Dermis microvascular lymphatic vessel endothelial cell (primary cell): ENCODE data around the gene MRPL14. TPM values are rescaled to one million over a fixed set of nuclear protein-coding genes. Genes with fewer than 3 reads are reported as not detected.

Source experiments
- DNase-seq, 2 donors: peaks; one replicate each; pipeline versions ENCODE4 v3.0.0 to v3.0.0-alpha.2; 2010; ENCODE audit warnings: low read depth in 2 of 2
- total RNA-seq: library from RNA; depleted of rRNA; stranded (reverse); fragments of >200 nt; gene quantifications from 2 replicates; pipeline ENCODE4 v1.2.1, GENCODE V29; 2014

MRPL14 gene
- total RNA-seq, 1 donor from 2014 or later: 57.9 TPM

DNA sequence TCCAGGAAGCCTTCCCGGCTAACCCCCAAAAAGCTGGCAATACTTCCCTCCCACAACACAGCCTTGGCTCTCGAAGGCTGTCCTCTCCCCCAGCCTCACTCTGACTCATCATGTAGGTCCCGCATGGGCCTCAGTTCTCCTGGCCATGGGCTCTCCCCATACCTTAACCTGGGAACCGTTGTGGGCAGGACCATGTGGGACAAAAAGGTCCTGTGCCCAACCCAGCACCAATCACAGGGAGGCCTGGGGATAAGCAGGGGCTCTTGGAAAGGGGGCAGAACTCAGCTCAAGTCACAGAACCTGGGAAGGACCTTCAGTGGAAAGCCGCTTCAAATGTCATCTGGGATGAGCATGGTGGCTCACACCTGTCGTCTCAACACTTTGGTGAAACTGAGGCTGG lies 45.5 kb downstream of the MRPL14 start:
- DNase-seq: no peak

- no peak for DNase-seq
Observed at GRCh38 chr6:44080561-44081521, 46.4 kb downstream of the MRPL14 start.

DNA sequence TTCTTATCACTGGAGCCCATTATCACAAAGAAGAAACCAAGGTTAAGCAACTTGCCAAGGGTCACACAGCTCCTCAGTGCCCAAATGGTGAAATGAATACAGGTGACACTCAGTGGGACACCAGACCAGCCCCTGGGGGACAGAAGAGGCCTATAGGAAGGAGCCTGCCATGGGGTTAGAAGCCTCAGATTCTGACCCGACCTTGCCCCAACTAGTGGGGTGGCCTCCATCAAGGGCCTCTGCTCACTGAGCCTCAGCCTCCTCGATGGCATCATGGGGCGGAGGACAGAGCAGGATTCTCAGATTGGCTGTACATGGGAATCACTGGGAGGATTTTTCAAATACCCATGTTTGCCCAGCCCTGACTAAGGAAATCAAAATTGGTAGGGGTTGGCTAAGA lies 47.6 kb downstream of the MRPL14 start:
- DNase-seq: no peak

DNA sequence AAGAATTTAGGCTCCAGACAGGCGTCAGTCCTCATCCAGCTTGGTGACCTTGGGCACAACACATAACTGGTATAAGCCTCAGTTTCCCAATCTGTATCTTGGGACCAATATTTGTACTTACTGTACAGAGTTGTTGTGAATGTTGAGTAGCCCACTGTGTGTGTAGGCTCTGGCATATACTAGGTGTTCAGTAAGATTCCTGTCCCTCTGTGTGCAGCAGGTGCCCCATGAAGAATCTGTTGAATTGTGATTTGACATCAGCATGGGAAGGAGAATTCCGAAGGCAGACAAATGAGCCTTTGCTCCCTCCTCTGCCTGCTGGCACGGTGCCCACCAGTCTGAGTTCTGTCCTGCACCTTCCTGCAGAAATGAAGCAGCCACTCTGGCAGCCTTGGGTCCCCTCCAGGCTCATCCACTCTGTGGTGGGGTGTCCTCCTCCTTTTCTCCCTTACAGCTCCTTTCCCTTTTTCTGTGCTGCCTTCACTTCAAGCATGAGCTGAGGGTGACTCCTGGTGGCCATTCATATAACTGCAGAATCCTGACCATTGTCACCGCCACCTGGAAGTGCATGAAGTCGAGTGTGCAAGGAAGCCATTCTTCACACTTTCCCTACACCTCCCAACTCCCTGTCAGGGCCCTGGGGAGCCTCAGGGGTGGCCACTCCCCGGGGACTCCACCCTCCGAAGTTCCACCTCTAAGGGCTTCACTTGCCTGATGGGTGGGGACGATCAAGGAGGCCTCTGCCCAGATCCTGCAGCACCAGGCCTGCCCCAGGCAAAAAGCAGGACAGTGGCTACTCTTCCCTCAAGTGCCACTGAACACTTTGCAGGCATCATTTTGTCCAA lies 48.2 kb downstream of the MRPL14 start:
- DNase-seq: peak; percentile 48 to 73

DNA sequence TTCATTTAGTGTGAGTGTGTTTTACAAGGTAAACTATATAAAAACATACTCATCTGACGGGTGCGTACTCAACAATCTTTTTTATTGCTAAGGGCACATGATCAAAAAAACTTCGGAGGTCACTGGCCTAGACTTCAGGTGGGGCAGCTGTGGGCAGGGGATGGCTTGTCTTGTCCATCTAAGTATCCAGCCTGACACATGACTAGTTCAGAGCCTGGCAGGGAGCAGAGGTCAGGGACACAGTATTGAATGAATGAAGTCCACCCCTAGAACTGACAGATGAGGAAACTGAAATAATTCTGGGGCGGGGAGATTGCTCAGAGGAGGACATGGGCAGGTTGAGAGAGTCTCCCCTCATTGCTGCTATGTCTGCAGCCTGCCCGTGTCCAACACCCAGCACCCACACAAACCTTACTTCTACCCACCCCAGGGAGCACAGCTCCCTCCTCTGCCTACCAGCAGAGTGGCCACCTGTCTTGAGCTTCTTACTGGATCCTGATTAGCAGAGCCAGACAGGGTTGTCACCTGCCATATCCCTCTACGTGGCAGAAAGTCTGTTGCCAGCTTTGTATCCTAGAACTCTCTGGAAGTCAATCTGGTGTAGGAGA lies 48.9 kb downstream of the MRPL14 start:
- DNase-seq: no peak

DNA sequence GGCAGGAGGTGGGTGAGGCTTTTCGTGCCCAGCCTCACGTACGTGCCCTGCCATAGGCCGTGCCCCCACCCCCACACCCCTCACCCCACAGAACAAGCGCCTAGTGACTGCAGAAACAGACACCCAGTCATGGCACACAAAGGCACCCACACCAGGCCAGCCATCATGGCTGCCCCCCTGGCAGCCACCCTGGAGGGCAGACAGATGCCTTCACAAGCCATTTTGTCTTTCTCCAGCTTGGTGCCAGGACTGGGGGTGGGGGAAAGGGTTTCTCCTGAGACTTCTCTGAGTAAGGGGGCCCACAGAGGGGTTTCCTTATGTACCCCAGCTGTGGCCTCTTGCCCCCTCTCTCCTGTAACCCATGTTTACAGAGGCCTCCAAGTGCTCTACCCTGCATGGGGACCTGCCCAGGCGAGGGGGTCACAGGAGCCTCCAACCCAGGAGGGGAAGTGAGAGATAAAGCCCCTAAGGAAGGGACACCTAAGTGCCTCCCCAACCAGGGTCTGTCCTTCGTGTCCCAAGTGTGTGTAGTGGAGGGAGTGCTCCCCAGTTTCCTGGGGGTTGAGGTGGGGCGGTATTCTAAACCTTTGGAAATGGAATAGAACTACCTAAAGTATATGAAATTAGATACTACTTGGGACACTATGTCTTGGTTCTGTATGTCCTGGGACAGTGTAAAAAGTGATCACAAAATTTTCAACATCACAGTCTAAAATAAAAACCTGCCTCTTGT lies 49.9 kb downstream of the MRPL14 start:
- DNase-seq: no peak

DNA sequence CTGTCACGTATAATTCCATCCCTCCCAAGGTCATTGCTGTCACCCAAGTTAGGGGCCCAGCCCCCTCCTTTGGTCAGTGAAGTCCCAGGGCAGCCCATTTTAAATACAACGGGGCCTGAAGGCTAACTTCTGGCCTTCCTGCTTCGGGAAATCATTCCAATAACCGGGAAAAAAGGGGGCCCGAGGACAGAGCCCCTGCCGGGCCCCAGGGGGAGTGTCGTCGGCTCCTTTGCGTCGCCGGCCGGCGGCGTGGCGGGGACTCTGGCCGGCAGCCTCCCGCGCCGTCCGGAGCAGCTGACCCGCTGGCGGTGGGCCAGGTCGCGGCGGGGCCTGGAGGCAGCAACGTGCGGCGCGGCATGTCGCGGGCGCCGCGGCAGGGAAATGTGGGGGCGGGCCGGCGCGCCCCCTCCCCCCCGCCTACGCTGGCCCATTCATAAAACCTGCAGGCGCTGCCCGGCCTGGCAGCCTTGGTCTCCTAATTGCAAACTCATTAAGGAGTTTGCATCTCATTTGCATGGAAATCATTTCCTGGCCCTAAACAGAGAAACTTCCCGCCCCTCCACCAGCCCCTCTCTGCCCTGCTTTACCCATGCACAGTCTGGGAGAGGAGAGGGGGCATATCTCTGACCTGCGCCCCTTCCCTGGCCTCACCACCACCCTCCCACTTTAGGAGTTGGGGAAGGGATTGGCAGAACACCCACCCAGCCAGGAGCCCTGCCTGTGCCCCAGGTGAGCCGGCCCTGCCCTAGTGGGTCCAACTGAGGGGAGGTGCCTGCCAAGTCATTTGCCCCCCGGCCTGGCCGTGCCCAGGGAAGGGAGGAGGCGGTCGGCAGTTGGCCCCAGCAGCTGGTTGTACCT lies 50.7 kb downstream of the MRPL14 start:
- peak in 1 of 2 donors; percentile 57 for DNase-seq

DNA sequence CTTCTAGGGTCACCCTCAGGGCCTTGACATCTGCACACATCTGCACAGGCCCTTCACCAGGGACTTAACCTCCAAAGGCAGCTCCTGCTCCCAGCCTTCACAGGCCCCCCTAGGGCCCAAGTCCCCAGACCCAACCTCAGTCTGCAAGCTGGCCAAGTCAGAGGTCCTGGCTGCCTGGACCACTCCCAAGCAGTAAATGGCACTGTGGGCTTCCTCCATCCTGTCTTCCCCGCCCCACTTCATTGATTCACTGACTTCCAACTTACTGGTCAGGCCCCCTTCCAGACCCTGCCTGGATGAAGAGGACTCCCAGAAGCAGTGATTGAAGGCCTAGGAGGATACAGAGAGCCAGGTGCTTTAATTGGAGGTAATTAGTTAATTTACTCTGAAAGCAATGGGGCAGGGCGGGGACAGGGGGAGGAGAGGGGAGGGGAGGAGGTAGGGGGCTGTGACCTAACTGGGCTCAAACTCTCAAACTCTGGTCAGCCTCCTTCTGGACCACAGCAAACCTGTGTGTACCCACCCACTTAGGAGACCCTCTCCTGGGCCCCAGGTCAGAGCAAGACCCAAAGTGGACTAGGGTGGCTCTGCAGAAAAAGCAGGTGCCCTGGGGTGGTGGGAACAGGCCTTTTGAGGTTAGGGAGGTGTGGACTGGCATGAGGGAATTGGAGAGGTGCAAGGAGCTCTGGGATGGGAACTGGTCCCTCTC lies 51.5 kb downstream of the MRPL14 start:
- DNase-seq: no peak

DNA sequence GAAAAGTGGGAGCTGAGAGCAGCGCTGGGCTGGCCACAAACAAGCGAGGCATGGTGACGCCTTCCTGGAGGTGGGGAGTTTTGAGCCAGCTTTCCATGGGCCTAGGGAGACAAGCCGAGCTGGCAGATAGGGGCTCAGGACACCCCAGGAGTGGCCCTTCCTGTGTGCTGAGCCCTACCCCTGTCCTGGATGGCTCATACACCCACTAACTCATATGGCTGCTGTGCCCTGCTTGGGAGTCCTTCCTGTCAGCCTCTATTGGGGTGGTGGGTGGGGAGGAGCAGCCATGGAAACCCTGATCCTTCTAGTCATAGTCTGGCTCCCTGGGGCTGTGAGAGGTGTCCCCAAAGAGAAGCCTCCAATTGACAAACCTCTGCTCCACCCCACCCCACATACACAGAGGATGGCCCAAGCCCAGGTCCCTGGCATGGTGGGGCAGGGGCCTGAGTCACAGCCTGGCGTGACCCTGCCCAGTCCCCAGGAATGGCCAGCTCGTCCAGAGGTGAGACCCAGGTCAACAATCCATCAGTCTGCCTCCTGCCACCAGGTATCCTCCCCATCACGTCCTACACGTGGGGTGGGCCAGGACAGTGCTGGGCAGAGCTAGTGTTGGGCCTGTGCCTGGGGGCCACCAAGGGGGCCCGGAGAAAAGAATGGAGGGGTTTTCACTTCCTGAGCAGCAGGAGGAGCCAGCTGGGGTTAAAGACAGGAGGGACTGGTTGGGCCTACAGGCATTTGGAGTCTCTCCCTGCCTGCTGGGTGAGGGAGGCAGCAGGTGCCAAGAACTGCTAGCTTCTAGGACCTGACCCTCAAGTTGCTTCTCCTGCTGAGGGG lies 52.2 kb downstream of the MRPL14 start:
- no peak for DNase-seq

DNA sequence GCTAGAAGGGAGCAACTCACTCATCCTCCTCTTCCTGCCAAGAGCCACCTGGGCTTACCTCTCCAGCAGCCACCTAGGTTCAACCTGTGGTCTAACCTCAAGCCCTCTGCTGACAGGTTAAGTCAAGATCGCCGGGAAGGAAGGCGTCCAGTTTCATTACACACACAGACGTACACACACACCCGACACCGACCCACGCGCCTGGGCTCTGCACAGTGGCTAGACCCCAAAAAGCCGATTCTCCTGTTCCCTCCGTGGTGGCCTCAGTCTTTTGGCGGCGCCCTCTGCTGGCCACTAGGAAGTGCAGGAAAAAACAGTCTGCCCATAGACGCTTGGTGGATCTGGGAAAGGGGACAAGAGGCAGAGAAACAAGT lies 52.8 kb downstream of the MRPL14 start:
- peak in 1 of 2 donors; percentile 71 for DNase-seq

- no peak for DNase-seq
Observed at GRCh38 chr6:44073612-44074438, 53.4 kb downstream of the MRPL14 start.

- peak in 1 of 2 donors; percentile 75 for DNase-seq
Observed at GRCh38 chr6:44072959-44073611, 54.2 kb downstream of the MRPL14 start.

DNA sequence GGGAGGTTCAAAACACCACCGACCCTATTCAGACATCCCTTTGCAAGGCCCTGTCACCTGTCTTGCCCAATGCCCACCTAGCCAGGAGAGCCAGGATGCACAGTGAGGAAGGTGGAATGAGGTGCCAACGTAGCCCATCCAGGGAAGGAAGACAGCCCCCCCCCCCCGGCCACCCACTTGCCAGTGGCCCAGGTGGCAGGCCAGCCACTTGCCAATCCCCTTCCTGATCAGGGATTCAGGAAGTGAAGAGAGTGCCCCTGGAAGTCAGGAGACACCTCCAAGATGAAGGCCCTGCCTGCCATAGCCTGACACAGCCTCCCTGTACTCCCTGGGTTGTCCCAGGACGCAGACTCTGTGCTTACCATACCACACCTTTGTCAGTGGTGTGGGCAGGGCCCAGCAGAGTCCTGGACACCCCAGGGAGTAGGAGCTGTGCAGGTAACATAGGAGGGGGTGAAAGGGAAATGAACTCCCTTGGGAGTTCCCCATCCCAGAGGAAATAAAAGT lies 54.7 kb downstream of the MRPL14 start:
- DNase-seq: no peak

GRCh38 chr6:44071670-44072451 lies 55.4 kb downstream of the MRPL14 start:
- peak in 1 of 2 donors; percentile 70 for DNase-seq

DNA sequence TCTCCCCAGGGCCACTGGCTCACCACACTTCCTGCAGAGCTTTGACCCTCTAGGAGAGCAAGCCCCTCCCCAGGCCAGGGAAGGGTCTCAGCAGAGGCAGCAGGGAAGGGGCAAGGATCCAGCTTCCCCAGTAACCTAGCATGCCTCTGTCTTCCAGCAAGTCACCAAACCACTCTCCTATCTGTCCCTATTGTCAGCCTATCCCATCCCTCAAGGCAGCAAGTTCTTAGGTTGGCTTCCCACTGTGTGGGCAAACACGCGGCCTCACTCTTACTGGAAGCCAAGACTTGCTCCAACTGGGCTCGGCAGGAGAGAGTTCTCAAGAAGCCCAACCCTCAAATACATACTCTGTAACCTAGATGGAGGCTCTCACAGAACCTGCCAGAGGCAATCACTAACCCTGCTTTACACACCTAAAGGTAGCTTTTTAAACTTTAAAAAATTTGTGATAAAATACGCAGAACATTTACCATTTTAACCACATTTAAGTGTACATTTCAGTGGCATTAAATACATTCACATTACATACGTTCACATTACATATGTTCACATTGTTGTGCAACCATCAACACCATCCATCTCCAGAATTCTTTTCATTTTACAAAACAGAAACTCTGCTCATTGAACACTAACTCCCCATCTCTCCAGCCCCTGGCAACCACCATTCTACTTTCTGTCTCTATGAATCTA lies 58.5 kb downstream of the MRPL14 start:
- DNase-seq: no peak
